OCI-LY7 (cell line): ENCODE results near the gene TRDN. TPM values are rescaled to one million over a fixed set of nuclear protein-coding genes. Genes with fewer than 3 reads are reported as not detected.

Experiments
- BruUV-seq: library from RNA; stranded (reverse); fragments of 400-500 nt; replicated peaks from 2 replicates; lab custom pipeline; 2021; lab: Mats Ljungman, UMichigan
- CTCF ChIA-PET: fragments of 300-600 bp; sonication (Branson Sonifier 250); formaldehyde crosslinking; loops from one replicate; lab custom pipeline; 2022; ENCODE audit warnings: antibody characterized with exemption; ENCODE audit not compliant: unreplicated experiment; lab: Charles Lee
- POLR2A ChIA-PET: fragments of 300-600 bp; sonication (Branson Sonifier 250); formaldehyde crosslinking; loops from one replicate; lab custom pipeline; 2022; ENCODE audit warnings: antibody characterized with exemption; lab: Charles Lee
- DNase-seq: peaks from one replicate; pipeline ENCODE4 v3.0.0-alpha.2; 2015; ENCODE audit warnings: low spot score
- H2AFZ ChIP-seq: fragments of 200-600 bp; sonication (generic), shearing (Covaris generic); 2 replicates; pipeline ENCODE4 v1.6.1; 2014; ENCODE audit warnings: mild to moderate bottlenecking, antibody characterized with exemption, low read length, moderate library complexity
- H3K27ac ChIP-seq: fragments of 200-600 bp; sonication (generic); 2 replicates; pipeline ENCODE4 v1.5.1; 2014; ENCODE audit warnings: mixed run types, low read depth, mild to moderate bottlenecking, moderate library complexity, low read length, inconsistent platforms; ENCODE audit not compliant: poor library complexity, severe bottlenecking
- H3K36me3 ChIP-seq: fragments of 200-600 bp; sonication (generic); 2 replicates; pipeline ENCODE4 v1.6.1; 2014; ENCODE audit warnings: mild to moderate bottlenecking, antibody characterized with exemption, low read length, moderate library complexity, mixed read lengths; ENCODE audit not compliant: insufficient read depth
- H3K4me1 ChIP-seq: fragments of 200-600 bp; sonication (generic); 2 replicates; pipeline ENCODE4 v1.5.1; 2014; ENCODE audit warnings: mild to moderate bottlenecking, low read length; ENCODE audit not compliant: insufficient read depth, poor library complexity, severe bottlenecking
- H3K4me2 ChIP-seq: fragments of 200-600 bp; sonication (generic); 2 replicates; pipeline ENCODE4 v1.6.1; 2014; ENCODE audit warnings: mild to moderate bottlenecking, low read length
- H3K4me3 ChIP-seq: fragments of 200-600 bp; sonication (generic); 2 replicates; pipeline ENCODE4 v1.5.1; 2014; ENCODE audit warnings: mild to moderate bottlenecking, low read depth, low read length; ENCODE audit not compliant: poor library complexity, severe bottlenecking
- H3K79me2 ChIP-seq: fragments of 200-600 bp; sonication (generic); 2 replicates; pipeline ENCODE4 v1.6.1; 2016; ENCODE audit warnings: low read depth, mild to moderate bottlenecking, low read length, moderate library complexity, mixed read lengths; ENCODE audit not compliant: insufficient read depth
- H3K9me2 ChIP-seq: fragments of 200-600 bp; sonication (generic); 2 replicates; pipeline ENCODE4 v1.6.1; 2016; ENCODE audit warnings: mild to moderate bottlenecking, low read length, mixed read lengths; ENCODE audit not compliant: insufficient read depth
- H3K9me3 ChIP-seq: fragments of 200-600 bp; sonication (generic); 2 replicates; pipeline ENCODE4 v1.6.1; 2014; ENCODE audit warnings: mild to moderate bottlenecking, mixed run types, low read length, mixed read lengths
- H4K20me1 ChIP-seq: fragments of 200-600 bp; sonication (generic); 2 replicates; pipeline ENCODE4 v1.6.1; 2014; ENCODE audit warnings: mild to moderate bottlenecking, antibody characterized with exemption, low read length, moderate library complexity, mixed read lengths; ENCODE audit not compliant: insufficient read depth
- EZH2phosphoT487 ChIP-seq: fragments of 200-600 bp; sonication (generic); IDR thresholded peaks from 2 replicates; pipeline ENCODE4 v1.6.1; 2018; ENCODE audit warnings: low read depth, borderline replicate concordance, mild to moderate bottlenecking, mixed run types, antibody characterized with exemption, low read length, moderate library complexity, mixed read lengths
- intact Hi-C: fragments of 100-400 bp; cut with micrococcal nuclease; formaldehyde crosslinking; loops from one replicate; pipeline ENCODE4 v1.10.0; 2022; ENCODE audit not compliant: unreplicated experiment
- total RNA-seq, 2 experiments: library from RNA; depleted of rRNA in 1 of 2; stranded (reverse); fragments of >200 nt in 1 of 2; shearing (Covaris generic) in 1 of 2; gene quantifications; 2 replicates each; pipeline ENCODE4 v1.2.3, GENCODE V29; 2014 to 2022
- TF ChIP-seq, protein P1 (sequence below): fragments of 200-600 bp; sonication (generic); conservative IDR thresholded peaks from 2 replicates; pipeline ENCODE4 v1.5.1; 2014; ENCODE audit warnings: mild to moderate bottlenecking, antibody characterized with exemption, low read length, moderate library complexity, mixed read lengths

The TRDN gene
- total RNA-seq, 2 experiments from 2014 or later = not detected

DNA sequence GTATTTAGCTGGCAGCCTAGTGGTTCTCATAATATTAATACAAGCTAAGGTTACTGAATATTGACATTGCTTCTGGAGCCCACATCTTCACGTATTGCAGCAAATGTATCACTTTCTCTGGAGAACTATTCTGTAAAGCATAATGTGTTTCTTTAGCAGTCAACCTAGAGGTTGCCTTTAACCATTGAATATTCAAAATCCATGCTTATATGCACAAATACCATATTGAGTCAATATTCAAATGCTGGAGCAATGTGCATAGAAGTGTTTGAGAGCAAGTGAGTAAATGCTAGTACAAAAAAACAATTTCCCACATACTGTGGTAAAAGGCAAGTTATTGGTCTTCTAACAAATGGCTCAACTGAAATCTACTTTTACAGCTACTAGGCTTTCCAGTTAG is 231.8 kb downstream of the TRDN start:
- Histone ChIP-seq H3K27ac (no peak overlapping the region), H3K79me2 (no peaks in the 10 kb centered on the region), H3K9me2 (no peaks in the 10 kb centered on the region), H3K36me3 (no peaks in the 10 kb centered on the region), H3K4me1 (no peaks in the 10 kb centered on the region), H4K20me1 (no peaks in the 10 kb centered on the region), H2AFZ (no peak overlapping the region), H3K4me3 (no peak overlapping the region), H3K9me3 (no peaks in the 10 kb centered on the region), H3K4me2 (no peak overlapping the region)
- BruUV-seq = no TSS peak
- intact Hi-C loops = no loop called here
- no peak for DNase-seq
- CTCF ChIA-PET = no interaction called here
- POLR2A ChIA-PET = no interaction called here
- no peak for TF ChIP-seq EZH2phosphoT487
- TF ChIP-seq, protein P1, sequence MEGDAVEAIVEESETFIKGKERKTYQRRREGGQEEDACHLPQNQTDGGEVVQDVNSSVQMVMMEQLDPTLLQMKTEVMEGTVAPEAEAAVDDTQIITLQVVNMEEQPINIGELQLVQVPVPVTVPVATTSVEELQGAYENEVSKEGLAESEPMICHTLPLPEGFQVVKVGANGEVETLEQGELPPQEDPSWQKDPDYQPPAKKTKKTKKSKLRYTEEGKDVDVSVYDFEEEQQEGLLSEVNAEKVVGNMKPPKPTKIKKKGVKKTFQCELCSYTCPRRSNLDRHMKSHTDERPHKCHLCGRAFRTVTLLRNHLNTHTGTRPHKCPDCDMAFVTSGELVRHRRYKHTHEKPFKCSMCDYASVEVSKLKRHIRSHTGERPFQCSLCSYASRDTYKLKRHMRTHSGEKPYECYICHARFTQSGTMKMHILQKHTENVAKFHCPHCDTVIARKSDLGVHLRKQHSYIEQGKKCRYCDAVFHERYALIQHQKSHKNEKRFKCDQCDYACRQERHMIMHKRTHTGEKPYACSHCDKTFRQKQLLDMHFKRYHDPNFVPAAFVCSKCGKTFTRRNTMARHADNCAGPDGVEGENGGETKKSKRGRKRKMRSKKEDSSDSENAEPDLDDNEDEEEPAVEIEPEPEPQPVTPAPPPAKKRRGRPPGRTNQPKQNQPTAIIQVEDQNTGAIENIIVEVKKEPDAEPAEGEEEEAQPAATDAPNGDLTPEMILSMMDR = no peak

GRCh38 chr6:123402052-123402451 is 234.7 kb downstream of the TRDN start:
- H2AFZ ChIP-seq = peak overlapping the region; percentile 48; the same call in 1 of the 2 replicates
- no peaks in the 10 kb centered on the region for H3K36me3 ChIP-seq
- ChIA-PET POLR2A (no interaction called here), CTCF (no interaction called here)
- H3K4me3 ChIP-seq = no peak overlapping the region
- no peaks in the 10 kb centered on the region for H3K79me2 ChIP-seq
- intact Hi-C loops = no loop called here
- peak; percentile 0 for DNase-seq
- H3K4me2 ChIP-seq = no peak overlapping the region
- H3K4me1 ChIP-seq = no peaks in the 10 kb centered on the region
- H4K20me1 ChIP-seq = no peaks in the 10 kb centered on the region
- no peaks in the 10 kb centered on the region for H3K9me3 ChIP-seq
- TF ChIP-seq, protein P1 = no peak
- TF ChIP-seq EZH2phosphoT487 = no peak
- H3K27ac ChIP-seq = no peak overlapping the region
- no peaks in the 10 kb centered on the region for H3K9me2 ChIP-seq
- no TSS peak for BruUV-seq

GRCh38 chr6:123398072-123398471 is 238.7 kb downstream of the TRDN start:
- no peaks in the 10 kb centered on the region for H3K79me2 ChIP-seq
- H2AFZ ChIP-seq = no peak overlapping the region
- intact Hi-C loops = no loop called here
- no peaks in the 10 kb centered on the region for H4K20me1 ChIP-seq
- H3K9me2 ChIP-seq = no peaks in the 10 kb centered on the region
- H3K4me2 ChIP-seq = no peak overlapping the region
- BruUV-seq = no TSS peak
- no peaks in the 10 kb centered on the region for H3K9me3 ChIP-seq
- H3K4me3 ChIP-seq = no peak overlapping the region
- no peaks in the 10 kb centered on the region for H3K36me3 ChIP-seq
- ChIA-PET POLR2A (interaction anchor here (1.1 kb wide), 1 partner anchor 10 kb away, joined by 3 read pairs; no protein-coding TSS in a partner anchor), CTCF (no interaction called here)
- TF ChIP-seq EZH2phosphoT487 = no peak
- H3K4me1 ChIP-seq = no peaks in the 10 kb centered on the region
- no peak for DNase-seq
- H3K27ac ChIP-seq = no peak overlapping the region
